H1 (cell line): ENCODE measurements around the gene IL1RAPL1. TPM values are rescaled to one million over a fixed set of nuclear protein-coding genes. Genes with fewer than 3 reads are reported as not detected.

Source experiments
- CTCF ChIA-PET: fragments of 300-600 bp; sonication (Branson Sonifier 250); formaldehyde crosslinking; loops from one replicate; lab custom pipeline; 2021; ENCODE audit not compliant: partially characterized antibody; lab: Charles Lee
- POLR2A ChIA-PET: fragments of 300-600 bp; sonication (Branson Sonifier 250); formaldehyde crosslinking; loops from one replicate; lab custom pipeline; 2021; ENCODE audit warnings: inconsistent platforms; ENCODE audit not compliant: partially characterized antibody; lab: Charles Lee
- DNase-seq, 2 experiments: peaks; one replicate each; pipeline versions ENCODE4 v3.0.0 to v3.0.0-alpha.2; 2010 to 2022; ENCODE audit warnings: low spot score in 2 of 2, low read depth in 1 of 2, mixed read lengths in 1 of 2
- FAIRE-seq: peaks from 2 replicates; lab custom pipeline; 2011; peaks lifted over from hg19 to GRCh38; lab: Jason Lieb, UNC
- H2AFZ ChIP-seq: 2 replicates; pipeline ENCODE4 v1.8.1; 2012; ENCODE audit warnings: low read length, inconsistent platforms
- H2AK5ac ChIP-seq: 2 replicates; pipeline ENCODE4 v1.6.1; 2013; ENCODE audit warnings: low read depth, low read length
- H2BK120ac ChIP-seq: replicated peaks from 2 replicates; pipeline ENCODE3; 2013; ENCODE audit warnings: low read depth, low read length, inconsistent platforms
- H2BK12ac ChIP-seq: 2 replicates; pipeline ENCODE4 v1.6.1; 2013; ENCODE audit warnings: low read depth, low read length
- H2BK15ac ChIP-seq: 2 replicates; pipeline ENCODE4 v1.6.1; 2013; ENCODE audit warnings: low read length
- H2BK20ac ChIP-seq: 2 replicates; pipeline ENCODE4 v1.6.1; 2013; ENCODE audit warnings: low read length
- H2BK5ac ChIP-seq: 2 replicates; pipeline ENCODE4 v1.6.1; 2013; ENCODE audit warnings: low read depth, low read length
- H3K14ac ChIP-seq: 2 replicates; pipeline ENCODE4 v1.6.1; 2013; ENCODE audit warnings: inconsistent platforms; ENCODE audit not compliant: insufficient read length
- H3K18ac ChIP-seq: 2 replicates; pipeline ENCODE4 v1.6.1; 2013; ENCODE audit warnings: low read length; ENCODE audit errors: extremely low read depth
- H3K23ac ChIP-seq: 2 replicates; pipeline ENCODE4 v1.6.1; 2013; ENCODE audit warnings: inconsistent platforms; ENCODE audit not compliant: insufficient read length
- H3K23me2 ChIP-seq: 2 replicates; pipeline ENCODE4 v1.6.1; 2013; ENCODE audit warnings: low read depth, low read length
- H3K27ac ChIP-seq: 2 replicates; pipeline ENCODE4 v1.6.1; 2011; ENCODE audit warnings: low read depth, low read length, inconsistent platforms
- H3K27me3 ChIP-seq, 4 experiments: replicated peaks in 1 of 4; 1 replicate in 1 of 4; 2 replicates in 3 of 4; pipeline versions ENCODE4 v1.6.1 to v1.8.1; 2011 to 2013; ENCODE audit warnings: low read length in 3 of 4, mild to moderate bottlenecking in 3 of 4, inconsistent platforms in 2 of 4, mixed read lengths in 2 of 4, moderate library complexity in 1 of 4; ENCODE audit not compliant: control insufficient read depth in 3 of 4, insufficient read depth in 3 of 4; ENCODE audit errors: extremely low read depth in 1 of 4
- H3K36me3 ChIP-seq, 4 experiments: 2 replicates each; pipeline versions ENCODE4 v1.6.1 to v1.8.1; 2011 to 2013; ENCODE audit warnings: mild to moderate bottlenecking in 4 of 4, low read length in 3 of 4, moderate library complexity in 2 of 4, control low read depth in 1 of 4, inconsistent platforms in 1 of 4; ENCODE audit not compliant: insufficient read depth in 4 of 4, control insufficient read depth in 2 of 4
- H3K4ac ChIP-seq: replicated peaks from 2 replicates; pipeline ENCODE3; 2013; ENCODE audit warnings: low read length, low read depth, mixed read lengths, inconsistent platforms; ENCODE audit not compliant: insufficient read length
- H3K4me1 ChIP-seq, 4 experiments: replicated peaks in 1 of 4; 1 replicate in 1 of 4; 2 replicates in 3 of 4; pipeline versions ENCODE4 v1.6.1 to v1.8.1; 2011 to 2013; ENCODE audit warnings: low read length in 3 of 4, inconsistent platforms in 2 of 4, mixed read lengths in 1 of 4; ENCODE audit not compliant: insufficient read depth in 4 of 4, control insufficient read depth in 3 of 4
- H3K4me2 ChIP-seq, 2 experiments: 2 replicates each; pipeline versions ENCODE4 v1.6.1 to v1.8.1; 2011 to 2013; ENCODE audit warnings: low read depth in 2 of 2, low read length in 2 of 2, control low read depth in 1 of 2, inconsistent platforms in 1 of 2, mild to moderate bottlenecking in 1 of 2; ENCODE audit not compliant: insufficient read depth in 1 of 2
- H3K4me3 ChIP-seq, 4 experiments: fragments of 200-600, 300-600 bp in 1 of 4; sonication (generic), shearing (Covaris generic), sonication (Bioruptor Twin) in 1 of 4; 2 replicates each; pipeline versions ENCODE4 v1.5.1 to v1.8.1; 2011 to 2016; ENCODE audit warnings: low read length in 4 of 4, low read depth in 3 of 4, control low read depth in 2 of 4, inconsistent platforms in 2 of 4, mild to moderate bottlenecking in 2 of 4, mixed read lengths in 1 of 4, moderate library complexity in 1 of 4; ENCODE audit not compliant: insufficient read depth in 2 of 4; ENCODE audit errors: extremely low read depth in 1 of 4
- H3K56ac ChIP-seq: replicated peaks from 2 replicates; pipeline ENCODE3; 2013; ENCODE audit warnings: low read depth, mild to moderate bottlenecking, mixed read lengths, low read length, inconsistent platforms; ENCODE audit not compliant: insufficient read length
- H3K79me1 ChIP-seq: 2 replicates; pipeline ENCODE4 v1.6.1; 2013; ENCODE audit warnings: low read depth, low read length, control low read depth
- H3K79me2 ChIP-seq, 2 experiments: 2 replicates each; pipeline versions ENCODE4 v1.6.1 to v1.8.1; 2012 to 2013; ENCODE audit warnings: low read length in 2 of 2, mild to moderate bottlenecking in 2 of 2, inconsistent platforms in 1 of 2; ENCODE audit not compliant: insufficient read depth in 2 of 2, control insufficient read depth in 1 of 2
- H3K9ac ChIP-seq, 4 experiments: replicated peaks in 1 of 4; 1 replicate in 1 of 4; 2 replicates in 3 of 4; pipeline versions ENCODE4 v1.6.1 to v1.8.1; 2011 to 2013; ENCODE audit warnings: low read depth in 3 of 4, low read length in 3 of 4, control low read depth in 2 of 4, mild to moderate bottlenecking in 2 of 4, moderate library complexity in 2 of 4, inconsistent platforms in 1 of 4; ENCODE audit errors: extremely low read depth in 1 of 4
- H3K9me3 ChIP-seq, 2 experiments: 2 replicates each; pipeline versions ENCODE4 v1.6.1 to v1.8.1; 2012 to 2013; ENCODE audit warnings: mild to moderate bottlenecking in 2 of 2, moderate library complexity in 2 of 2, control low read depth in 1 of 2, inconsistent platforms in 1 of 2, low read depth in 1 of 2, low read length in 1 of 2, mixed read lengths in 1 of 2; ENCODE audit not compliant: insufficient read depth in 2 of 2
- H4K20me1 ChIP-seq, 2 experiments: replicated peaks in 1 of 2; 2 replicates each; pipeline versions ENCODE3 to v1.8.1; 2011 to 2013; ENCODE audit warnings: inconsistent platforms in 2 of 2, low read length in 2 of 2, mild to moderate bottlenecking in 1 of 2; ENCODE audit not compliant: insufficient read depth in 2 of 2, control insufficient read depth in 1 of 2
- H4K5ac ChIP-seq: 2 replicates; pipeline ENCODE4 v1.6.1; 2013; ENCODE audit warnings: low read length, low read depth, mixed read lengths, inconsistent platforms; ENCODE audit not compliant: insufficient read length
- H4K8ac ChIP-seq: 2 replicates; pipeline ENCODE4 v1.8.0; 2013; ENCODE audit warnings: mild to moderate bottlenecking, moderate library complexity, low read length, inconsistent platforms; ENCODE audit not compliant: insufficient read depth; ENCODE audit errors: extremely low read depth
- H4K91ac ChIP-seq: replicated peaks from 2 replicates; pipeline ENCODE3; 2013; ENCODE audit warnings: low read length, mixed read lengths, inconsistent platforms; ENCODE audit not compliant: insufficient read length
- CBX8 ChIP-seq: fragments of 300-800, 300-1000 bp; sonication (generic); IDR thresholded peaks from 2 replicates; pipeline ENCODE4 v1.7.1; 2016; ENCODE audit warnings: low read depth, low read length, borderline replicate concordance
- CEBPB ChIP-seq: IDR thresholded peaks from 2 replicates; pipeline ENCODE4 v1.6.1; 2012; ENCODE audit warnings: low read depth, low read length
- GABPA ChIP-seq: IDR thresholded peaks from 2 replicates; pipeline ENCODE4 v1.6.1; 2011; ENCODE audit warnings: mild to moderate bottlenecking, low read length, moderate library complexity, borderline replicate concordance; ENCODE audit not compliant: insufficient read depth
- KDM1A ChIP-seq: fragments of 200-600, 300-600 bp; sonication (generic); IDR thresholded peaks from 2 replicates; pipeline ENCODE4 v1.7.1; 2016; ENCODE audit warnings: mild to moderate bottlenecking, low read length, borderline replicate concordance
- MAFK ChIP-seq: IDR thresholded peaks from 2 replicates; pipeline ENCODE4 v1.6.1; 2012; ENCODE audit warnings: low read depth, mild to moderate bottlenecking, improper control_type of control experiment, low read length
- POLR2AphosphoS5 ChIP-seq: IDR thresholded peaks from 2 replicates; pipeline ENCODE4 v1.6.1; 2011; ENCODE audit warnings: low read depth, low read length
- POU5F1 ChIP-seq: IDR thresholded peaks from 2 replicates; pipeline ENCODE4 v1.6.1; 2011; ENCODE audit warnings: low read depth, mild to moderate bottlenecking, low read length, moderate library complexity
- RAD21 ChIP-seq, 2 experiments: IDR thresholded peaks in 1 of 2; conservative IDR thresholded peaks in 1 of 2; 2 replicates each; pipeline ENCODE4 v1.6.1; 2011; ENCODE audit warnings: low read depth in 2 of 2, low read length in 2 of 2, improper control_type of control experiment in 1 of 2, inconsistent platforms in 1 of 2, mild to moderate bottlenecking in 1 of 2, moderate library complexity in 1 of 2
- SIN3A ChIP-seq, 2 experiments: IDR thresholded peaks in 1 of 2; conservative IDR thresholded peaks in 1 of 2; 2 replicates each; pipeline ENCODE4 v1.6.1; 2011 to 2012; ENCODE audit warnings: low read length in 2 of 2, improper control_type of control experiment in 1 of 2, low read depth in 1 of 2, mild to moderate bottlenecking in 1 of 2
- TEAD4 ChIP-seq: IDR thresholded peaks from 2 replicates; pipeline ENCODE4 v1.6.1; 2012; ENCODE audit warnings: low read depth, low read length, inconsistent platforms, mixed read lengths
- WGBS, 2 experiments: shearing (Covaris generic) in 1 of 2; methylation state at CpG; one replicate each; pipeline versions ENCODE4 v1.1.6 to v1.1.7; 2013 to 2015; ENCODE audit warnings: low lambda C conversion rate in 2 of 2, mixed read lengths in 2 of 2, inconsistent platforms in 1 of 2, low coverage in 1 of 2, missing lambda C conversion rate in 1 of 2; ENCODE audit not compliant: insufficient replicate concordance in 2 of 2, insufficient coverage in 1 of 2, insufficient read length in 1 of 2; ENCODE audit errors: extremely low coverage in 1 of 2, missing lambda C conversion rate in 1 of 2; 5-methylcytosine and 5-hydroxymethylcytosine counted together
- polyA plus RNA-seq, 7 experiments: library from polyadenylated mRNA; depleted of rRNA in 3 of 7; stranded (reverse) in 5 of 7; unstranded in 2 of 7; fragments of >200 nt in 5 of 7; fragments of 200-250 nt in 2 of 7; gene quantifications; 1 replicate in 5 of 7; 2 replicates in 1 of 7; 4 replicates in 1 of 7; pipeline versions ENCODE4 v1.2.1 to v1.2.3, GENCODE V29; 2011 to 2013; ENCODE audit warnings: missing spikeins in 2 of 7, mixed read lengths in 2 of 7
- total RNA-seq: library from RNA; stranded (reverse); fragmentation: NEBNext Ultra II Directional; extraction: Animal tissue kit (Norgen Biotek cat#: 25700); gene quantifications from 2 replicates; pipeline ENCODE4 v1.2.1, GENCODE V29; 2021

The IL1RAPL1 gene
- total and polyA plus RNA-seq, 2 of the 8 experiments (the other 6 are each of a cell fraction or from before 2014, with no cell fraction given) = 0.11 to 0.35 TPM

- Histone ChIP-seq H3K27me3 (no peaks in the 10 kb centered on the region), H4K8ac (no peak overlapping the region), H3K4me3 (no peak overlapping the region), H4K5ac (no peak overlapping the region), H3K4me2 (no peak overlapping the region), H3K9ac (no peak overlapping the region), H2AFZ (no peak overlapping the region), H3K27ac (no peak overlapping the region), H2AK5ac (no peak overlapping the region), H4K20me1 (no peaks in the 10 kb centered on the region), H3K79me1 (no peaks in the 10 kb centered on the region), H3K18ac (no peak overlapping the region), H3K56ac (no peak overlapping the region), H2BK120ac (no peak overlapping the region), H3K4me1 (no peaks in the 10 kb centered on the region), H3K36me3 (no peaks in the 10 kb centered on the region), H2BK20ac (no peak overlapping the region), H2BK12ac (no peak overlapping the region), H2BK15ac (no peak overlapping the region), H3K23me2 (no peaks in the 10 kb centered on the region), H3K23ac (no peak overlapping the region), H3K9me3 (no peaks in the 10 kb centered on the region), H3K79me2 (no peaks in the 10 kb centered on the region), H3K4ac (no peak overlapping the region), H3K14ac (no peak overlapping the region), H2BK5ac (no peak overlapping the region), H4K91ac (no peak overlapping the region)
- TF ChIP-seq KDM1A = no peak
- TF ChIP-seq POLR2AphosphoS5 = no peak
- no peak for TF ChIP-seq POU5F1
- TF ChIP-seq MAFK = no peak
- no peak for TF ChIP-seq CBX8
- TF ChIP-seq SIN3A (conservative IDR thresholded peaks at IDR 0.05 in 1 of 2, IDR thresholded peaks at IDR 0.05 in 1 of 2; ENCODE audit: low read depth in 1 of 2, low read length in 2 of 2) = no peak
- TF ChIP-seq TEAD4 = no peak
- TF ChIP-seq RAD21 (IDR thresholded peaks at IDR 0.05 in 1 of 2, conservative IDR thresholded peaks at IDR 0.05 in 1 of 2; ENCODE audit: low read depth in 2 of 2, low read length in 2 of 2) = no peak
- TF ChIP-seq CEBPB = no peak
- TF ChIP-seq GABPA = no peak
- POLR2A ChIA-PET = no interaction called here
- WGBS, 2 experiments = 84% methylated on average over 3 of the region's 3 CpGs; no CpG with 5 or more reads in 1 of the 2 experiments
- CTCF ChIA-PET = no interaction called here
- FAIRE-seq = no peak
- DNase-seq = no peak
Measured at GRCh38 chrX:28998609-28999135, 411.4 kb downstream of the IL1RAPL1 start.
